GM12878 (cell line): ENCODE data around the gene FGF1. TPM values are rescaled to one million over a fixed set of nuclear protein-coding genes. Genes with fewer than 3 reads are reported as not detected.

Source experiments
- NR2C2 ChIP-seq: IDR thresholded peaks from 2 replicates; pipeline ENCODE4 v1.6.1; 2011; ENCODE audit warnings: borderline replicate concordance, low read depth; ENCODE audit not compliant: control insufficient read depth, insufficient read length
- RELB ChIP-seq: fragments of 450-650 bp; IDR thresholded peaks from 2 replicates; pipeline ENCODE4 v1.6.1; 2017; ENCODE audit warnings: low read depth, mild to moderate bottlenecking, moderate library complexity
- RUNX3 ChIP-seq: IDR thresholded peaks from 2 replicates; pipeline ENCODE4 v1.6.1; 2012; ENCODE audit warnings: low read length, inconsistent platforms
- SMC3 ChIP-seq: IDR thresholded peaks from 2 replicates; pipeline ENCODE4 v1.6.1; 2011; ENCODE audit warnings: low read length, improper control_type of control experiment, borderline replicate concordance
- ZNF592 ChIP-seq: fragments of 450-650 bp; IDR thresholded peaks from 2 replicates; pipeline ENCODE4 v1.6.1; 2017; ENCODE audit warnings: mild to moderate bottlenecking, moderate library complexity
- polyA plus RNA-seq, 11 experiments: library from polyadenylated mRNA; depleted of rRNA in 4 of 11; unstranded in 6 of 11; stranded (reverse) in 5 of 11; fragments of >200 nt; fragmentation: Nextera tagmentation in 4 of 11; fragmentation: Illumina TruSeq in 1 of 11; extraction: Ambion mirVana in 4 of 11; extraction: Trizol in 1 of 11; gene quantifications; 1 replicate in 1 of 11; 2 replicates in 10 of 11; pipeline versions ENCODE4 v1.2.1 to v1.2.3, GENCODE V29; 2011 to 2016; ENCODE audit warnings: inconsistent platforms in 2 of 11, missing spikeins in 2 of 11, low read depth in 1 of 11
- total RNA-seq, 4 experiments: library from RNA; depleted of rRNA in 3 of 4; stranded (reverse); fragments of >200 nt in 3 of 4; fragmentation: Illumina TruSeq in 1 of 4; extraction: Trizol in 1 of 4; gene quantifications; 2 replicates each; pipeline versions ENCODE4 v1.2.1 to v1.2.3, GENCODE V29; 2013 to 2021

FGF1 gene
- total and polyA plus RNA-seq, 10 of the 15 experiments (the other 5 are each of a cell fraction or from before 2014, with no cell fraction given) = not detected

GRCh38 chr5:142655339-142656267, 30.3 kb downstream of the FGF1 start (continued):
- TF ChIP-seq NR2C2 (no peak), RELB (no peak), SMC3 (peak; percentile 68), RUNX3 (peak; percentile 35), ZNF592 (no peak)
